Mammary epithelial cell (primary cell): ENCODE measurements around the gene MAML3.

Experiments
- EZH2 ChIP-seq: IDR thresholded peaks from 2 replicates; pipeline ENCODE4 v1.6.1; 2012; ENCODE audit warnings: low read length, inconsistent platforms, borderline replicate concordance
- TF ChIP-seq, protein P1 (sequence below), 2 donors: IDR thresholded peaks in 1 of 2; conservative IDR thresholded peaks in 1 of 2; 2 replicates each; pipeline ENCODE4 v1.5.1; 2011 to 2012; ENCODE audit warnings: inconsistent platforms in 2 of 2, low read length in 2 of 2, mild to moderate bottlenecking in 2 of 2, control low read depth in 1 of 2, low read depth in 1 of 2; ENCODE audit not compliant: insufficient read depth in 1 of 2; ENCODE audit errors: extremely low read depth in 1 of 2

- TF ChIP-seq, protein P1, sequence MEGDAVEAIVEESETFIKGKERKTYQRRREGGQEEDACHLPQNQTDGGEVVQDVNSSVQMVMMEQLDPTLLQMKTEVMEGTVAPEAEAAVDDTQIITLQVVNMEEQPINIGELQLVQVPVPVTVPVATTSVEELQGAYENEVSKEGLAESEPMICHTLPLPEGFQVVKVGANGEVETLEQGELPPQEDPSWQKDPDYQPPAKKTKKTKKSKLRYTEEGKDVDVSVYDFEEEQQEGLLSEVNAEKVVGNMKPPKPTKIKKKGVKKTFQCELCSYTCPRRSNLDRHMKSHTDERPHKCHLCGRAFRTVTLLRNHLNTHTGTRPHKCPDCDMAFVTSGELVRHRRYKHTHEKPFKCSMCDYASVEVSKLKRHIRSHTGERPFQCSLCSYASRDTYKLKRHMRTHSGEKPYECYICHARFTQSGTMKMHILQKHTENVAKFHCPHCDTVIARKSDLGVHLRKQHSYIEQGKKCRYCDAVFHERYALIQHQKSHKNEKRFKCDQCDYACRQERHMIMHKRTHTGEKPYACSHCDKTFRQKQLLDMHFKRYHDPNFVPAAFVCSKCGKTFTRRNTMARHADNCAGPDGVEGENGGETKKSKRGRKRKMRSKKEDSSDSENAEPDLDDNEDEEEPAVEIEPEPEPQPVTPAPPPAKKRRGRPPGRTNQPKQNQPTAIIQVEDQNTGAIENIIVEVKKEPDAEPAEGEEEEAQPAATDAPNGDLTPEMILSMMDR (conservative IDR thresholded peaks at IDR 0.05 in 1 of 2, IDR thresholded peaks at IDR 0.05 in 1 of 2; ENCODE audit: extremely low read depth in 1 of 2, insufficient read depth in 1 of 2, low read depth in 1 of 2, low read length in 2 of 2) = no peak
- TF ChIP-seq EZH2 = no peak
Measured at GRCh38 chr4:139962130-139962684, 191.8 kb downstream of the MAML3 start.
